AG09309 (cell line): ENCODE measurements around the gene NIPBL.
A peak's percentile ranks its signal among the peaks of the same experiment; 100 is the strongest.

Source experiments
- DNase-seq: peaks from one replicate; pipeline ENCODE4 v3.0.0-alpha.2; 2010; ENCODE audit warnings: low read depth
- H3K4me3 ChIP-seq: 2 replicates; pipeline ENCODE4 v1.5.1; 2011; ENCODE audit warnings: mild to moderate bottlenecking, low read depth, low read length, moderate library complexity; ENCODE audit not compliant: control insufficient read depth
- CTCF ChIP-seq: IDR thresholded peaks from 2 replicates; pipeline ENCODE4 v1.5.1; 2011; ENCODE audit warnings: mild to moderate bottlenecking, low read depth, low read length, inconsistent platforms; ENCODE audit not compliant: insufficient read depth, control insufficient read depth; ENCODE audit errors: missing control alignments

Gene NIPBL

GRCh38 chr5:37060030-37060429, 183.5 kb downstream of the NIPBL start:
- no peak for TF ChIP-seq CTCF
- H3K4me3 ChIP-seq, result no peak overlapping the region
- no peak for DNase-seq

DNA sequence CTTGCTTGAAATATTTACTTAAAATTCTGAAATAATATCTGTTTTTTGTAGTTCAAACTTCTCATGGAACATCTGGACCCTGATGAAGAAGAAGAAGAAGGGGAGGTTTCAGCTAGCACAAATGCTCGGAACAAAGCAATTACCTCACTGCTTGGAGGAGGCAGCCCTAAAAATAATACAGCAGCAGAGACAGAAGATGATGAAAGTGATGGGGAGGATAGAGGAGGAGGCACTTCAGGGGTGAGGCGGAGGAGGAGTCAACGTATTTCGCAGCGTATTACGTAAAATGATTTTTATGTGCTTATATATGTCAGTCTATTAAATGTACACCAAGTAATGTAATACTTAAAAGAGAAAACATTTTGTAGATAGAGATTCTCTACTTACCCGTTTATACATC, 187.2 kb downstream of the NIPBL start:
- H3K4me3 ChIP-seq, result no peak overlapping the region
- no peak for DNase-seq

GRCh38 chr5:37064442-37064841, 187.9 kb downstream of the NIPBL start:
- no peak for DNase-seq
- TF ChIP-seq CTCF, result no peak
- H3K4me3 ChIP-seq, result no peak overlapping the region

More for the DNA sequence above, 187.2 kb downstream of the NIPBL start:
- TF ChIP-seq CTCF, result no peak

DNA sequence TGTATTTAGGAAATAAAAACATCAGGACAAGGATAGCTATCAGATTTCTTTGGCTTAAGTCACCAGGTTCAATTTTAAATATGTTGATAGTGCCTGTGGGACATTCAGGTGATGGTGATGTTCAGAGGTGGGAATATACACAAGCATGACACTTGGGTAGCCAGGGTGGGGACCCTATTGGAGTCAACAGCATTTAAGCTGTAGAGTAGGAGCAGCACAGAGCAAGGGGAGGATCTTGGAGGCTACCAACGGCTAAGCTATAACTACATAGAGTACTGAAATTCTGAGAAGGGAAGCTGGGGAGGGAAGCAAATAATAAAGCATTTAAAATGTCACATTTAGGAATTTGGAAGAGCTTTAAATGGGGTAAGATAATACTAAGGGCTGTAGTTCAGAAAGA, 194.9 kb downstream of the NIPBL start:
- no peak overlapping the region for H3K4me3 ChIP-seq
- TF ChIP-seq CTCF, result no peak
- DNase-seq, result no peak

GRCh38 chr5:37071901-37072581, 195.5 kb downstream of the NIPBL start:
- no peak for TF ChIP-seq CTCF
- no peak overlapping the region for H3K4me3 ChIP-seq
- peak; percentile 59 for DNase-seq

- H3K4me3 ChIP-seq, result no peak overlapping the region
Observed at GRCh38 chr5:37075399-37075950, 198.9 kb downstream of the NIPBL start.

More at GRCh38 chr5:37075399-37075950, 198.9 kb downstream of the NIPBL start:
- DNase-seq, result no peak
- no peak for TF ChIP-seq CTCF
